GM21360 (cell line): Measurements from ENCODE around the gene TMEM95.
A peak's percentile ranks its signal among the peaks of the same experiment; 100 is the strongest.

Experiments used
- ATAC-seq: cut with Tn5 transposase; IDR thresholded peaks from one replicate; pipeline ENCODE4 v1.9.1; 2021; ENCODE audit warnings: mild to moderate bottlenecking, moderate library complexity; ENCODE audit not compliant: unreplicated experiment

Gene TMEM95

GRCh38 chr17:7403977-7404736 lies 49.2 kb downstream of the TMEM95 start, which contains the start of gene TMEM256:
TSS of gene TMEM256 (minus strand) at chr17:7404097. CDS start at chr17:7404084, 13 bp downstream.
- ATAC-seq, result peak; percentile 82

- ATAC-seq, result peak; percentile 10
These were observed 49.9 kb downstream of the TMEM95 start for GRCh38 chr17:7404737-7405349.

GRCh38 chr17:7405350-7406234 lies 50.6 kb downstream of the TMEM95 start:
- ATAC-seq, result no peak

- no peak for ATAC-seq
These were observed 51.4 kb downstream of the TMEM95 start for GRCh38 chr17:7406235-7406825.
